GM19238 (cell line): ENCODE measurements around the gene JARID2.
"Not testable (repeated sequence)": the region's sequence is repeated elsewhere in the genome, so short reads cannot be mapped to it uniquely, and the experiment has no call there.

Source experiments
- DNase-seq: peaks from one replicate; pipeline ENCODE4 v3.0.0; 2011; ENCODE audit warnings: low spot score; ENCODE audit not compliant: insufficient read length

JARID2 gene

GRCh38 chr6:15308435-15309213 lies 62.8 kb downstream of the JARID2 start:
- DNase-seq = no peak

- no peak for DNase-seq
These were observed 63.9 kb downstream of the JARID2 start for GRCh38 chr6:15309611-15310283.

GRCh38 chr6:15310680-15311079 lies 64.8 kb downstream of the JARID2 start:
- no peak for DNase-seq

- no peak for DNase-seq
These were observed 66.6 kb downstream of the JARID2 start for GRCh38 chr6:15312500-15312899.

- no peak for DNase-seq
These were observed 67.5 kb downstream of the JARID2 start for GRCh38 chr6:15313367-15313766.

- no peak for DNase-seq
These were observed 70.9 kb downstream of the JARID2 start for GRCh38 chr6:15316754-15317153.

- no peak for DNase-seq
These were observed 71.4 kb downstream of the JARID2 start for GRCh38 chr6:15317251-15317650.

- no peak for DNase-seq
These were observed 72.3 kb downstream of the JARID2 start for GRCh38 chr6:15317934-15318902.

GRCh38 chr6:15319677-15320076 lies 73.8 kb downstream of the JARID2 start:
- no peak for DNase-seq

GRCh38 chr6:15320693-15321092 lies 74.8 kb downstream of the JARID2 start:
- DNase-seq = no peak

- no peak for DNase-seq
These were observed 76.3 kb downstream of the JARID2 start for GRCh38 chr6:15322184-15322583.

- no peak for DNase-seq
These were observed 77.1 kb downstream of the JARID2 start for GRCh38 chr6:15322781-15323536.

- DNase-seq = not testable (repeated sequence)
These were observed 77.7 kb downstream of the JARID2 start for GRCh38 chr6:15323611-15324010.

- DNase-seq = no peak
These were observed 78.6 kb downstream of the JARID2 start for GRCh38 chr6:15324427-15324985.

- DNase-seq = no peak
These were observed 79.7 kb downstream of the JARID2 start for GRCh38 chr6:15325540-15325955.

- DNase-seq = no peak
These were observed 80.3 kb downstream of the JARID2 start for GRCh38 chr6:15326067-15326614.

GRCh38 chr6:15327271-15327670 lies 81.4 kb downstream of the JARID2 start:
- DNase-seq = no peak

- no peak for DNase-seq
These were observed 83.4 kb downstream of the JARID2 start for GRCh38 chr6:15329197-15329671.

GRCh38 chr6:15330174-15330944 lies 84.5 kb downstream of the JARID2 start:
- DNase-seq = no peak
